ENCODE data around the gene KIFBP.

Gene KIFBP

DNA sequence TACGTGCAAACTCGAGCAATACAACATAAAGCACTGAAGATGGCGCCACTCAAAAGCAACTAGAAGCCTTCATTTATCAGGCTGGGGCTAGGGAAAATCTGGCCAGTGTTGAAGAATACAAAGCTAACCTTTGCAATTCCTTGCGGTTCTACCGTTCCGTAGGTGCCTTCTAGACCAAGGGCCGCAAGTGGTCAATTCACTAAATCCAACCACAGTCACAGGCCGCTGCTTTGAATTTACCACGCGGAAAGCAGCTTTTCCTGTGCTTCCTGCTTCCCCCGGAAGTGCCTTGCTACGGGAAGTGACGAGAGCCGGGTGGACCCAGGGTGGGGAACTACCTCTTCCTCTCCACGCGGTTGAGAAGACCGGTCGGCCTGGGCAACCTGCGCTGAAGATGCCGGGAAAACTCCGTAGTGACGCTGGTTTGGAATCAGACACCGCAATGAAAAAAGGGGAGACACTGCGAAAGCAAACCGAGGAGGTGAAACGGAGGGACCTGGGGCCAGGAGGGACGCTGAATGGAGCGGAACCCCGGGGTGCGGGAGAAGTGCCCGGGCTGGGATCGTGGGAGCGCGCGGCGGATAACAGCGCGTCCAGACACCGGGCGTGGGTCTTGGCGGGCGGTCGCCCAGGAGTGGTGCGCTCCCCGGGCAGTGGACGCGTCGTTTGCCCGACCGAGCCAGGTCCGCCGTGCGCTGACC lies 32.6 kb upstream of the KIFBP start, which contains the start of gene DDX21:
TSS of gene DDX21 (plus strand) at position 339 of the 701 bp plus-strand sequence. CDS start at position 395, 56 bp downstream.
- H3K9me3 ChIP-seq (ENCODE audit: insufficient read depth, low read length), result no peaks in the 10 kb centered on the region
- no peaks in the 10 kb centered on the region for H3K9me2 ChIP-seq (replicated peaks; ENCODE audit: insufficient read depth, low read length)
- peaks cover 33% of the 10 kb centered on the region for H4K20me1 ChIP-seq (ENCODE audit: low read depth, low read length)
- no peaks in the 10 kb centered on the region for H3K27me3 ChIP-seq (ENCODE audit: low read length)
- peak within 1 kb of the TSS; percentile 80 for H3K27ac ChIP-seq (ENCODE audit: low read depth, low read length)
- peak within 1 kb of the TSS; percentile 46 for H2AFZ ChIP-seq (ENCODE audit: low read depth, low read length, severe bottlenecking)
- H3K4me2 ChIP-seq (ENCODE audit: low read depth, low read length, poor library complexity, severe bottlenecking), result peak within 1 kb of the TSS; percentile 94
- peaks cover 27% of the 10 kb centered on the region for H3K36me3 ChIP-seq (ENCODE audit: low read length)
- H3K4me3 ChIP-seq (ENCODE audit: insufficient read depth, low read length, poor library complexity, severe bottlenecking), result peak within 1 kb of the TSS; percentile 99
- H3K9ac ChIP-seq (ENCODE audit: low read length), result peak within 1 kb of the TSS; percentile 98
- H3F3A ChIP-seq (ENCODE audit: insufficient read depth), result peaks cover 28% of the 10 kb centered on the region
- H3K79me2 ChIP-seq (ENCODE audit: insufficient read depth, low read length), result peaks cover 55% of the 10 kb centered on the region
- TF ChIP-seq EZH2phosphoT487 (conservative IDR thresholded peaks at IDR 0.05; ENCODE audit: low read length), result no peak
- TF ChIP-seq, protein P1, sequence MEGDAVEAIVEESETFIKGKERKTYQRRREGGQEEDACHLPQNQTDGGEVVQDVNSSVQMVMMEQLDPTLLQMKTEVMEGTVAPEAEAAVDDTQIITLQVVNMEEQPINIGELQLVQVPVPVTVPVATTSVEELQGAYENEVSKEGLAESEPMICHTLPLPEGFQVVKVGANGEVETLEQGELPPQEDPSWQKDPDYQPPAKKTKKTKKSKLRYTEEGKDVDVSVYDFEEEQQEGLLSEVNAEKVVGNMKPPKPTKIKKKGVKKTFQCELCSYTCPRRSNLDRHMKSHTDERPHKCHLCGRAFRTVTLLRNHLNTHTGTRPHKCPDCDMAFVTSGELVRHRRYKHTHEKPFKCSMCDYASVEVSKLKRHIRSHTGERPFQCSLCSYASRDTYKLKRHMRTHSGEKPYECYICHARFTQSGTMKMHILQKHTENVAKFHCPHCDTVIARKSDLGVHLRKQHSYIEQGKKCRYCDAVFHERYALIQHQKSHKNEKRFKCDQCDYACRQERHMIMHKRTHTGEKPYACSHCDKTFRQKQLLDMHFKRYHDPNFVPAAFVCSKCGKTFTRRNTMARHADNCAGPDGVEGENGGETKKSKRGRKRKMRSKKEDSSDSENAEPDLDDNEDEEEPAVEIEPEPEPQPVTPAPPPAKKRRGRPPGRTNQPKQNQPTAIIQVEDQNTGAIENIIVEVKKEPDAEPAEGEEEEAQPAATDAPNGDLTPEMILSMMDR (IDR thresholded peaks at IDR 0.05; ENCODE audit: insufficient read depth, low read length, poor library complexity, severe bottlenecking), result peak; percentile 61

DNA sequence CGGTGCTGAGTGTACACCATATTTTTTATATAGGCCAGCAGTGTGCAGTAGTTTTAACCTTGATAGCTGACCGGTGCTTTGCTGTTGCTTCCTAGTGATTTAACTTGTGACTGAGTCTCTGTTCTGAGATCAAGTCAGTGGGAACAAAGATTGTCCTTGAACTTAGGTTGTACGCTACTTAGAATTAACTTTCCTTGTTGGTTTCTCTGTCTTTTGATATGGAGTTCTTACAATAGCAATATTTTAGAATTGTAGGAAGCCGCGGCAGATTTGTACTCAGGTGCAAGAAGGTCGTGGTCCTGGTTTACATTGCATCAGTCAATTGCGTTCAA lies 31.4 kb upstream of the KIFBP start:
- H3K79me2 ChIP-seq (ENCODE audit: insufficient read depth, low read length), result peaks cover 68% of the 10 kb centered on the region
- no peaks in the 10 kb centered on the region for H3K9me2 ChIP-seq (replicated peaks; ENCODE audit: insufficient read depth, low read length)
- H4K20me1 ChIP-seq (ENCODE audit: low read depth, low read length), result peaks cover 45% of the 10 kb centered on the region
- H3K9me3 ChIP-seq (ENCODE audit: insufficient read depth, low read length), result no peaks in the 10 kb centered on the region
- peak overlapping the region; percentile 80 for H3K27ac ChIP-seq (ENCODE audit: low read depth, low read length)
- no peak overlapping the region for H2AFZ ChIP-seq (ENCODE audit: low read depth, low read length, severe bottlenecking)
- H3K4me3 ChIP-seq (ENCODE audit: insufficient read depth, low read length, poor library complexity, severe bottlenecking), result peak overlapping the region; percentile 99
- no peak for TF ChIP-seq EZH2phosphoT487 (conservative IDR thresholded peaks at IDR 0.05; ENCODE audit: low read length)
- TF ChIP-seq, protein P1 (IDR thresholded peaks at IDR 0.05; ENCODE audit: insufficient read depth, low read length, poor library complexity, severe bottlenecking), result no peak
- peak overlapping the region; percentile 94 for H3K4me2 ChIP-seq (ENCODE audit: low read depth, low read length, poor library complexity, severe bottlenecking)
- H3K27me3 ChIP-seq (ENCODE audit: low read length), result no peaks in the 10 kb centered on the region
- H3K9ac ChIP-seq (ENCODE audit: low read length), result peak overlapping the region; percentile 98
- H3K36me3 ChIP-seq (ENCODE audit: low read length), result peaks cover 39% of the 10 kb centered on the region
- peaks cover 27% of the 10 kb centered on the region for H3F3A ChIP-seq (ENCODE audit: insufficient read depth)

DNA sequence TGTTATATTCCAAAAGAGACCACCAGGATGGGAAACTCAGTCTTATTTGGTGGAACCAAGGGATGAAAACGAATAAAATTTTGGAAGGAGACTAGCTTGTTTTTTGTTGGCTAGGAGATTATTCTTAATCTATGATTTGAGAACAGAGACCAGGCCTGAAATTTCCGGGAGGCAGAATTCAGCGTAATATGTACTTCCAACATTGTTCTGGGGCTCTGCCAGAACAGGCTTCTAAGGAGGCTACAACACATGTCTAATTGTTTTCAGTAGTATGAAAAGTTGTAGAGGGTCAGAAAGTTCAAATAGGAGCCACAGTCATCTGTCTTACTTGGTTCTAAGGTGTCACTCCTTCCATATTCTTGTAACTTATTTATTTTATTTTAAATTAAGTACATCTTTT lies 30.9 kb upstream of the KIFBP start:
- Histone ChIP-seq H3K79me2 (ENCODE audit: insufficient read depth, low read length) (peaks cover 72% of the 10 kb centered on the region), H3K27me3 (ENCODE audit: low read length) (no peaks in the 10 kb centered on the region), H4K20me1 (ENCODE audit: low read depth, low read length) (peaks cover 50% of the 10 kb centered on the region), H3F3A (ENCODE audit: insufficient read depth) (peaks cover 27% of the 10 kb centered on the region), H3K4me3 (ENCODE audit: insufficient read depth, low read length, poor library complexity, severe bottlenecking) (peak overlapping the region; percentile 99), H3K9me2 (replicated peaks; ENCODE audit: insufficient read depth, low read length) (no peaks in the 10 kb centered on the region), H3K9me3 (ENCODE audit: insufficient read depth, low read length) (no peaks in the 10 kb centered on the region), H3K36me3 (ENCODE audit: low read length) (peaks cover 43% of the 10 kb centered on the region), H2AFZ (ENCODE audit: low read depth, low read length, severe bottlenecking) (no peak overlapping the region), H3K9ac (ENCODE audit: low read length) (peak overlapping the region; percentile 98), H3K4me2 (ENCODE audit: low read depth, low read length, poor library complexity, severe bottlenecking) (peak overlapping the region; percentile 94), H3K27ac (ENCODE audit: low read depth, low read length) (peak overlapping the region; percentile 80)
- TF ChIP-seq, protein P1 (IDR thresholded peaks at IDR 0.05; ENCODE audit: insufficient read depth, low read length, poor library complexity, severe bottlenecking), result no peak
- TF ChIP-seq EZH2phosphoT487 (conservative IDR thresholded peaks at IDR 0.05; ENCODE audit: low read length), result no peak
